Smooth muscle cell (in vitro differentiated cells): ENCODE measurements around the gene TIMM10. TPM values are rescaled to one million over a fixed set of nuclear protein-coding genes. Genes with fewer than 3 reads are reported as not detected.

ENCODE experiments used
- DNase-seq: peaks from one replicate; lab custom pipeline; 2025; ENCODE audit not compliant: unreplicated experiment; lab: John Stamatoyannopoulos, UW
- H2AFZ ChIP-seq: fragments of 200-600 bp; sonication (generic); 2 replicates; pipeline ENCODE4 v1.6.0; 2016; ENCODE audit warnings: antibody characterized with exemption, low read depth, mild to moderate bottlenecking
- H3F3A ChIP-seq: fragments of 200-600 bp; sonication (generic); 2 replicates; pipeline ENCODE4 v1.6.0; 2017; ENCODE audit warnings: antibody characterized with exemption, low read depth
- H3K27ac ChIP-seq: fragments of 200-600 bp; sonication (generic); 2 replicates; pipeline ENCODE4 v1.5.1; 2016; ENCODE audit warnings: low read depth, mild to moderate bottlenecking
- H3K27me3 ChIP-seq: fragments of 200-600 bp; sonication (generic); 2 replicates; pipeline ENCODE4 v1.6.1; 2016; ENCODE audit warnings: low read depth, mild to moderate bottlenecking
- H3K36me3 ChIP-seq: fragments of 200-600 bp; sonication (generic); 2 replicates; pipeline ENCODE4 v1.5.1; 2016; ENCODE audit warnings: low read depth
- H3K4me1 ChIP-seq: fragments of 200-600 bp; sonication (generic); 2 replicates; pipeline ENCODE4 v1.5.1; 2016; ENCODE audit warnings: low read depth
- H3K4me2 ChIP-seq: fragments of 200-600 bp; sonication (generic); 2 replicates; pipeline ENCODE4 v1.6.0; 2016; ENCODE audit warnings: mild to moderate bottlenecking
- H3K4me3 ChIP-seq: fragments of 200-600 bp; sonication (generic); 2 replicates; pipeline ENCODE4 v1.5.1; 2016; ENCODE audit warnings: mild to moderate bottlenecking
- H3K79me2 ChIP-seq: fragments of 200-600 bp; sonication (generic); 2 replicates; pipeline ENCODE4 v1.6.0; 2016; ENCODE audit warnings: low read depth, mild to moderate bottlenecking
- H3K9ac ChIP-seq: fragments of 200-600 bp; sonication (generic); 2 replicates; pipeline ENCODE4 v1.6.0; 2016; ENCODE audit warnings: low read depth
- H3K9me3 ChIP-seq: fragments of 200-600 bp; sonication (generic); replicated peaks from 2 replicates; pipeline ENCODE4 v1.5.1; 2016; ENCODE audit warnings: low read depth
- H4K20me1 ChIP-seq: fragments of 200-600 bp; sonication (generic); 2 replicates; pipeline ENCODE4 v1.6.0; 2016; ENCODE audit warnings: low read depth
- WGBS: methylation state at CpG from one replicate; pipeline ENCODE4 v1.1.7; 2016; ENCODE audit warnings: low lambda C conversion rate; 5-methylcytosine and 5-hydroxymethylcytosine counted together
- polyA plus RNA-seq: library from polyadenylated mRNA; unstranded; fragments of >200 nt; fragmentation: Nextera tagmentation; extraction: Ambion mirVana; gene quantifications from 2 replicates; pipeline ENCODE4 v1.2.1, GENCODE V29; 2016
- total RNA-seq: library from RNA; depleted of rRNA; stranded (reverse); fragments of >200 nt; gene quantifications from 2 replicates; pipeline ENCODE4 v1.2.3, GENCODE V29; 2014
- TF ChIP-seq, protein P1 (sequence below): fragments of 200-600 bp; sonication (generic); IDR thresholded peaks from 2 replicates; pipeline ENCODE4 v1.5.1; 2017; ENCODE audit warnings: borderline replicate concordance, mild to moderate bottlenecking, antibody characterized with exemption; ENCODE audit not compliant: insufficient read depth, poor library complexity, severe bottlenecking

TIMM10 gene
- total and polyA plus RNA-seq, 2 experiments from 2014 or later: 34.2 to 110 TPM

DNA sequence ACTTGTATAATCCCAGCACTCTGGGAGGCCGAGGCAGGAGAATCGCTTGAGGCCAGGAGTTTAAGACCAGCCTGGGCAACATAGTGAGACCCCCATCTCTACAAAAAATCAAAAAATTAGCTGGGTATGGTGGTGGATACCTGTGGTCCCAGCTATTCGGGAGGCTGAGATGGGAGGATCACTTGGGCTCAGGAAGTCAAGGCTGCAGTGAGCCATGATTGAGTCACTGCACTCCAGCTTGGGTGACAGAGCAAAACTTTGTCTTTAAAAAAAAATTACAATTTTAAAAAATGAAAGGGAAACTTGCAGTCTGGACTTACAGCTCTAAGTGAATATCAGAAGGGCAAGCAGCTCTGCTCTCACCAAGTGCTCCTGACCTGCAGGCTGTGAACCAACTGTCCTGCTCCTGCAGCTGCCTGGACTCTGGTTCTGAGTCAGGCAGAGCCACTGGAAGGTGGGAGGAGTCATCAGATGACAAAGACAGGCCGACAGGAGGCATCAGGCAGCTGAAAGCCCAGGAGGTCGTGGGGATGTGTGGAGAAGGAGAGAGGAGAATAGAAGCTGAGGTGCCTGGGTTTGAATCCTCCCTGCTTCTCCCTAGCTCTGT, 16.4 kb upstream of the TIMM10 start:
- H3K27me3 ChIP-seq: no peaks in the 10 kb centered on the region
- H3K27ac ChIP-seq: no peak overlapping the region
- no peaks in the 10 kb centered on the region for H3K4me1 ChIP-seq
- WGBS: 64% methylated on average over 5 of the region's 5 CpGs
- no peak overlapping the region for H3K4me2 ChIP-seq
- no peaks in the 10 kb centered on the region for H3K9me3 ChIP-seq
- no peak overlapping the region for H3K9ac ChIP-seq
- TF ChIP-seq, protein P1, sequence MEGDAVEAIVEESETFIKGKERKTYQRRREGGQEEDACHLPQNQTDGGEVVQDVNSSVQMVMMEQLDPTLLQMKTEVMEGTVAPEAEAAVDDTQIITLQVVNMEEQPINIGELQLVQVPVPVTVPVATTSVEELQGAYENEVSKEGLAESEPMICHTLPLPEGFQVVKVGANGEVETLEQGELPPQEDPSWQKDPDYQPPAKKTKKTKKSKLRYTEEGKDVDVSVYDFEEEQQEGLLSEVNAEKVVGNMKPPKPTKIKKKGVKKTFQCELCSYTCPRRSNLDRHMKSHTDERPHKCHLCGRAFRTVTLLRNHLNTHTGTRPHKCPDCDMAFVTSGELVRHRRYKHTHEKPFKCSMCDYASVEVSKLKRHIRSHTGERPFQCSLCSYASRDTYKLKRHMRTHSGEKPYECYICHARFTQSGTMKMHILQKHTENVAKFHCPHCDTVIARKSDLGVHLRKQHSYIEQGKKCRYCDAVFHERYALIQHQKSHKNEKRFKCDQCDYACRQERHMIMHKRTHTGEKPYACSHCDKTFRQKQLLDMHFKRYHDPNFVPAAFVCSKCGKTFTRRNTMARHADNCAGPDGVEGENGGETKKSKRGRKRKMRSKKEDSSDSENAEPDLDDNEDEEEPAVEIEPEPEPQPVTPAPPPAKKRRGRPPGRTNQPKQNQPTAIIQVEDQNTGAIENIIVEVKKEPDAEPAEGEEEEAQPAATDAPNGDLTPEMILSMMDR: no peak
- no peaks in the 10 kb centered on the region for H3K79me2 ChIP-seq
- H4K20me1 ChIP-seq: no peaks in the 10 kb centered on the region
- H3K4me3 ChIP-seq: no peak overlapping the region
- no peaks in the 10 kb centered on the region for H3K36me3 ChIP-seq
- DNase-seq: no peak
- H2AFZ ChIP-seq: no peak overlapping the region
- no peaks in the 10 kb centered on the region for H3F3A ChIP-seq

DNA sequence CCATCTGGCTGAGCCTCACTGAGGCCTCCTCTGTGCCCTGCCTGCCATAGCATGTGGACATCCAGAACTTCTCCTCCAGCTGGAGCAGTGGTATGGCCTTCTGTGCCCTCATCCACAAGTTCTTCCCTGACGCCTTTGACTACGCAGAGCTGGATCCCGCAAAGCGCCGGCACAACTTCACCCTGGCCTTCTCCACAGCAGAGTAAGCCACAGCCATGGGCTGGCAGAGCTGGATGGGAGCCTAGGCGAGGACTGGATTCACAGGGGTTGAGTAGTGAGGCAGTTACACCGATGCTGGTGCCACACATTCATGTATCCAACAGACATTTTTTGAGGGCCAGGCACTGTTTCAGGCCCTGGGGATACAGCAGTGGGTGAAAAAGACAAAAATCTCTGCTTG, 15.9 kb upstream of the TIMM10 start:
- Histone ChIP-seq H4K20me1 (no peaks in the 10 kb centered on the region), H3K4me3 (no peak overlapping the region), H3K36me3 (no peaks in the 10 kb centered on the region), H2AFZ (no peak overlapping the region), H3K4me2 (no peak overlapping the region), H3K9me3 (no peaks in the 10 kb centered on the region), H3K27ac (no peak overlapping the region), H3F3A (no peaks in the 10 kb centered on the region), H3K79me2 (no peaks in the 10 kb centered on the region), H3K4me1 (no peaks in the 10 kb centered on the region), H3K9ac (no peak overlapping the region), H3K27me3 (no peaks in the 10 kb centered on the region)
- TF ChIP-seq, protein P1: no peak
- no peak for DNase-seq
- 99% methylated on average over 7 of the region's 7 CpGs for WGBS

DNA sequence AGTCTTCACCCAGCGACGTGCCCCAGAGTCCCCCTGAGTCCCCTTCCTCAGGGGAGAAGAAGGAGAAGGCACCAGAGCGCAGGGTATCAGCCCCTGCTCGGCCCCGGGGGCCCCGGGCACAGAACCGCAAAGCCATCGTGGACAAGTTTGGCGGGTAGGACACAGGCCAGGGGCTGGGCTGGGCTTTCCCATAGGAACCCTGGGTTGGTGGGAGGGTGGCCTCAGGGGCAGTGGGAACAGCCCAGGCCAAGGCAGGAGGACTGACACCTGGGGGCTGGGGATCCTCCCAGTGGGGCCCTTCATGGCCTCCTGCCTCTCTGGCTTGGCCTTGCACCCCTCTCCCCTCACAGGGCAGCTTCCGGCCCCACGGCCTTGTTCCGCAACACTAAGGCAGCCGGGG, 15.3 kb upstream of the TIMM10 start:
- Histone ChIP-seq H3K36me3 (no peaks in the 10 kb centered on the region), H3K27ac (no peak overlapping the region), H3K27me3 (no peaks in the 10 kb centered on the region), H3F3A (no peaks in the 10 kb centered on the region), H3K79me2 (no peaks in the 10 kb centered on the region), H4K20me1 (no peaks in the 10 kb centered on the region), H3K4me2 (no peak overlapping the region), H3K4me1 (no peaks in the 10 kb centered on the region), H3K9ac (no peak overlapping the region), H3K4me3 (no peak overlapping the region), H2AFZ (no peak overlapping the region), H3K9me3 (no peaks in the 10 kb centered on the region)
- no peak for DNase-seq
- TF ChIP-seq, protein P1: no peak
- WGBS: 96% methylated on average over 12 of the region's 13 CpGs

DNA sequence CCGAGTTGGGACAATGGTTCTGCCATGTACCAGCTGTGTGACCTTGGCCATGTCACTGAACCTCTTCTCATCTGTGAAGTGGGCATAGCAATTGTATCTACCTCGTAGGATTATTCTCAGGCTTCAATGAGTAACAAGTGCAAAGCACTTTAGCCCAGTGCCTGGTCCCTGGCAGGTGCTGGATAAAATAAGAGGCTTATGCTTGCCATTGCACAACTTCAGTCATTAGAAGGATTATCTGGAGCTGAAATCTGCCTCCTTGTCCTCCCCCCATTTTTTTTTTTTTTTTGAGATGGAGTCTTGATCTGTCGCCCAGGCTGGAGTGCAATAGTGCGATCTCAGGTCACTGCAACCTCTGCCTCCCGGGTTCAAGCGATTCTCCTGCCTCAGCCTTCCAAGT, 14.0 kb upstream of the TIMM10 start:
- no peaks in the 10 kb centered on the region for H3K4me1 ChIP-seq
- H3K36me3 ChIP-seq: no peaks in the 10 kb centered on the region
- no peaks in the 10 kb centered on the region for H3F3A ChIP-seq
- DNase-seq: no peak
- WGBS: 93% methylated on average over 6 of the region's 6 CpGs
- H3K79me2 ChIP-seq: no peaks in the 10 kb centered on the region
- H2AFZ ChIP-seq: no peak overlapping the region
- no peaks in the 10 kb centered on the region for H4K20me1 ChIP-seq
- no peak overlapping the region for H3K4me3 ChIP-seq
- H3K27me3 ChIP-seq: no peaks in the 10 kb centered on the region
- H3K4me2 ChIP-seq: no peak overlapping the region
- TF ChIP-seq, protein P1: no peak
- no peak overlapping the region for H3K27ac ChIP-seq
- H3K9ac ChIP-seq: no peak overlapping the region
- no peaks in the 10 kb centered on the region for H3K9me3 ChIP-seq
